Tibial nerve (tissue), 4 donors: ENCODE results near the gene HHLA2.

ENCODE experiments used
- EP300 ChIP-seq, 2 donors: sonication (generic); formaldehyde crosslinking; IDR thresholded peaks; one replicate each; pipeline ENCODE4 v1.6.1; 2017; ENCODE audit warnings: antibody characterized with exemption in 2 of 2, mild to moderate bottlenecking in 1 of 2
- POLR2A ChIP-seq, 2 donors: fragments of 450-650 bp; IDR thresholded peaks; one replicate each; pipeline ENCODE4 v1.6.1; 2017; ENCODE audit warnings: antibody characterized with exemption in 2 of 2, mild to moderate bottlenecking in 2 of 2, moderate library complexity in 2 of 2
- TF ChIP-seq, protein P1 (sequence below), 5 experiments: fragments of 200-600 bp in 3 of 5; fragments of 450-650 bp in 2 of 5; sonication (generic) in 3 of 5; IDR thresholded peaks; one replicate each; pipeline ENCODE4 v1.5.1; 2016 to 2019; ENCODE audit warnings: antibody characterized with exemption in 5 of 5, mild to moderate bottlenecking in 3 of 5, moderate library complexity in 2 of 5

DNA sequence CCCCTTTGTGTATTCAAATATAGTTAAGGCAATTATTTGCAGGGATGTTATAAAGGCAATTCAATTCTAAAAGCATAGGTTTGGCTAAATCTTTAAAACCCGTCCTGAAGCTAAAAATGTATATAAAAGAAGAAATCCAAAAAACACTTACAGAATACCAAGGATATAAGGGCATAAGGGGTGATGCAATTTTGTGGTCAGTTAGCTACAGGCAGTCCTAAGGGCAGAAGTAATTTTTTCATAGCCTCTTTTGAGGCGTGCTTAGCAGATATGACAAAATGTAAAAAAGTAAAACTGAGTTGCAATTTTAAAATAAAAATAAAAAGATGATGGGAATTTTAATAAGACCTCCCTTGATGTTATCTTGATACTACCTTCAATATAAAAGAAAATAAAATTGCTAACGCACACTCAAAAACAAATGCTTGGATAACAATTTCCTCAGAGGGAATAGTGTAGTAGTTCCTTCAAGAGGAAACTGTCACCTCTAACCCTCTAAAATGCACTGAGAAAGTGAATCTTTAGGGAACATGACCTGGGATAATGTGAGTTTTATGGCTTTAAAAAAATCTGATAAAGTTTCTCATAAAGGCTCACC, 109.8 kb downstream of the HHLA2 start:
- TF ChIP-seq, protein P1, sequence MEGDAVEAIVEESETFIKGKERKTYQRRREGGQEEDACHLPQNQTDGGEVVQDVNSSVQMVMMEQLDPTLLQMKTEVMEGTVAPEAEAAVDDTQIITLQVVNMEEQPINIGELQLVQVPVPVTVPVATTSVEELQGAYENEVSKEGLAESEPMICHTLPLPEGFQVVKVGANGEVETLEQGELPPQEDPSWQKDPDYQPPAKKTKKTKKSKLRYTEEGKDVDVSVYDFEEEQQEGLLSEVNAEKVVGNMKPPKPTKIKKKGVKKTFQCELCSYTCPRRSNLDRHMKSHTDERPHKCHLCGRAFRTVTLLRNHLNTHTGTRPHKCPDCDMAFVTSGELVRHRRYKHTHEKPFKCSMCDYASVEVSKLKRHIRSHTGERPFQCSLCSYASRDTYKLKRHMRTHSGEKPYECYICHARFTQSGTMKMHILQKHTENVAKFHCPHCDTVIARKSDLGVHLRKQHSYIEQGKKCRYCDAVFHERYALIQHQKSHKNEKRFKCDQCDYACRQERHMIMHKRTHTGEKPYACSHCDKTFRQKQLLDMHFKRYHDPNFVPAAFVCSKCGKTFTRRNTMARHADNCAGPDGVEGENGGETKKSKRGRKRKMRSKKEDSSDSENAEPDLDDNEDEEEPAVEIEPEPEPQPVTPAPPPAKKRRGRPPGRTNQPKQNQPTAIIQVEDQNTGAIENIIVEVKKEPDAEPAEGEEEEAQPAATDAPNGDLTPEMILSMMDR (IDR thresholded peaks at IDR 0.05), result no peak
- no peak for TF ChIP-seq POLR2A (IDR thresholded peaks at IDR 0.05)
- no peak for TF ChIP-seq EP300 (IDR thresholded peaks at IDR 0.05)
